ENCODE measurements around the gene NAA11.

Gene NAA11

GRCh38 chr4:79325864-79326328, at the start of gene NAA11:
TSS of gene NAA11 (minus strand) at chr4:79326061. CDS start at chr4:79325877, 184 bp downstream.
- no peak within 1 kb of the TSS for H3K4me3 Mint-ChIP-seq
- no peaks in the 10 kb centered on the region for H3K36me3 Mint-ChIP-seq
- ATAC-seq (ENCODE audit: low read depth) (no peak), DNase-seq (ENCODE audit: low spot score in 2 of 2) (no peak)
- H3K4me1 Mint-ChIP-seq = no peaks in the 10 kb centered on the region
- H3K27ac Mint-ChIP-seq = no peak within 1 kb of the TSS
- H3K27me3 Mint-ChIP-seq = peaks cover 1% of the 10 kb centered on the region
- H3K9me3 Mint-ChIP-seq = peaks cover 2% of the 10 kb centered on the region

DNA sequence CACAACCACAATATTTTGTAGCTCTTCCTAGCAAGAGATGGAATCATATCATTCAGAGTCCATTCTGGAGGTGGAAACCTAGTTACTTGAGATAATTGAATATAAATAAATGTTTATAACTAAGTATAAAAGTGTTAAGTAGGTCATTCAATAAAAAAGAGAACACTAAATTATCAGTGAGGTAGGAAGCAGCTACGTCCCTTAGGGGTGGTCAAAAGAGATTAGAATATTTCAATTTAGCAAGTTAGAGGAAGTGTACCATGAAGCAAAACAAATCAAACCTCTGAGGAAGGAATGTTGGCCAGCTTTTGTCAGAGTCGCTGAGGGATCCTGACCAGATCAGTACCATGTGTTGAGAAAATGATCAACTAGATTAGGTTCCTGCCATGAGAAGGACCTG, 44.2 kb upstream of the NAA11 start:
- DNase-seq (ENCODE audit: low spot score in 2 of 2) (no peak), ATAC-seq (ENCODE audit: low read depth) (no peak)
- Mint-ChIP-seq H3K4me3 (no peak overlapping the region), H3K4me1 (no peaks in the 10 kb centered on the region), H3K9me3 (peaks cover 1% of the 10 kb centered on the region), H3K27ac (no peak overlapping the region), H3K36me3 (no peaks in the 10 kb centered on the region), H3K27me3 (no peaks in the 10 kb centered on the region)

DNA sequence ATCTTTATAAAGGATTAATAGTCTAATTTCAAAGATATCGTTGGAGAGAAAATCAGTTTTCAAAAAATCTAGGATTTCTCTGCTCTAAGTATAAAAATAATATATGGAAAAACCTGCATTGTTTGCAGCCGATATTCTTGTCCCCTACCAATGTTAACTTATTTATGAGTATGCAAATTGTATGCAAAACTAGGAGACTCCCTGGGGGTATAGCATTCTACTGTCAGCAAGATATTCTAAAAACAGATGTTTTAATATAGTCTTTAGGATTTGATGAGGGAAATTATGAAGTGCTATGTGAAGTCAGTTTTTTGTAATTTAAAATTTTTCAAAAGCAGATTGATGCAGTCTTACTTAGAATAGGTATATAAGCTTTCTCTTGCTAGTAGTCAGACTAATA, 41.2 kb upstream of the NAA11 start:
- Mint-ChIP-seq H3K36me3 (no peaks in the 10 kb centered on the region), H3K4me1 (no peaks in the 10 kb centered on the region), H3K27ac (no peak overlapping the region), H3K4me3 (no peak overlapping the region), H3K27me3 (no peaks in the 10 kb centered on the region), H3K9me3 (peaks cover 1% of the 10 kb centered on the region)
- DNase-seq (ENCODE audit: low spot score in 2 of 2) (no peak), ATAC-seq (ENCODE audit: low read depth) (no peak)

DNA sequence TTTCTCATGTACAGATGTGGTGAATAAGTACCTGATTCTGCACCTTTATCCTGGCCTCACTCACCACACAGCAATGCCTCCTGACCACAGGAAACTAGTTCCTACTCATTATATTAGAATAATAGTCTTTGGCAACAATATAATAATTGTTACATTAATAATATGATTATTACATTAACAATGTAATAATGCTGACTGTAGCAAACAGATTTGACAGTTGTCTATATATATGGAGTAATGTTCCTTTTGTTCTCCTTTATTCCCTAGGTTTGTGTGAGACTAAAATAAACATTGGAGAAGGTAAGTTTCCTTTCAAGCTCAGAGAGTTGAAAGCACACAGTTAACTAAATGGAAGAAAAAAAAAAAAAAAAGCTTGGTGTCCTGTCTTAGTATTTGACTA, 40.6 kb upstream of the NAA11 start:
- H3K9me3 Mint-ChIP-seq = peaks cover 1% of the 10 kb centered on the region
- DNase-seq (ENCODE audit: low spot score in 2 of 2) (no peak), ATAC-seq (ENCODE audit: low read depth) (no peak)
- no peak overlapping the region for H3K4me3 Mint-ChIP-seq
- H3K27me3 Mint-ChIP-seq = no peaks in the 10 kb centered on the region
- no peaks in the 10 kb centered on the region for H3K4me1 Mint-ChIP-seq
- H3K27ac Mint-ChIP-seq = no peak overlapping the region
- H3K36me3 Mint-ChIP-seq = no peaks in the 10 kb centered on the region

- ATAC-seq (ENCODE audit: low read depth) (no peak), DNase-seq (ENCODE audit: low spot score in 2 of 2) (no peak)
- no peaks in the 10 kb centered on the region for H3K36me3 Mint-ChIP-seq
- H3K27ac Mint-ChIP-seq = no peak overlapping the region
- no peak overlapping the region for H3K4me3 Mint-ChIP-seq
- H3K27me3 Mint-ChIP-seq = no peaks in the 10 kb centered on the region
- H3K9me3 Mint-ChIP-seq = no peaks in the 10 kb centered on the region
- H3K4me1 Mint-ChIP-seq = no peaks in the 10 kb centered on the region
These were observed 38.2 kb upstream of the NAA11 start for GRCh38 chr4:79364061-79364460.

GRCh38 chr4:79362626-79363025, 36.8 kb upstream of the NAA11 start:
- Mint-ChIP-seq H3K27ac (no peak overlapping the region), H3K4me3 (no peak overlapping the region), H3K27me3 (no peaks in the 10 kb centered on the region), H3K4me1 (no peaks in the 10 kb centered on the region), H3K9me3 (no peaks in the 10 kb centered on the region), H3K36me3 (no peaks in the 10 kb centered on the region)
- ATAC-seq (ENCODE audit: low read depth) (no peak), DNase-seq (ENCODE audit: low spot score in 2 of 2) (no peak)

- Mint-ChIP-seq H3K27ac (no peak overlapping the region), H3K27me3 (no peaks in the 10 kb centered on the region), H3K9me3 (no peaks in the 10 kb centered on the region), H3K4me3 (no peak overlapping the region), H3K36me3 (no peaks in the 10 kb centered on the region), H3K4me1 (no peaks in the 10 kb centered on the region)
- DNase-seq (ENCODE audit: low spot score in 2 of 2) = no peak
- no peak for ATAC-seq (ENCODE audit: low read depth)
These were observed 34.1 kb upstream of the NAA11 start for GRCh38 chr4:79360006-79360405.

DNA sequence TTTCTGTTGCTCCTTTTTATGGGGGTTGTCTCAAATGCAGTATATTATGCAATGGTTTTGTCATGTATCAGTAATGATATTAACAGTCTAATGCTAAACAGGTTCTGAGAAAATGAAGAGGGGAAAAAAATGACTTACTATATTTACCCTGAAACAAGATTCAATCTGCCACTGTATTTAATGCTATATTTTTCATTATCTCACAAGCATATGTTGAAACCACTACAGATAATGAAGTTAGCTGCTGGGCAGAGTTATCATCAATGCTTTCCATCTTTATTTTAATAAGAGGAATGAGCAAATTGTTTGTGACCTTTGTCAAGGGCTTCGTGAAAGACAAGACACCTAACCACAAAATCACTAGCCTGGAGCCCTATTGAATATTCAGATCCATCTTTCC, 32.6 kb upstream of the NAA11 start:
- Mint-ChIP-seq H3K27ac (no peak overlapping the region), H3K27me3 (no peaks in the 10 kb centered on the region), H3K36me3 (no peaks in the 10 kb centered on the region), H3K9me3 (no peaks in the 10 kb centered on the region), H3K4me3 (no peak overlapping the region), H3K4me1 (no peaks in the 10 kb centered on the region)
- no peak for ATAC-seq (ENCODE audit: low read depth)
- no peak for DNase-seq (ENCODE audit: low spot score in 2 of 2)

- ATAC-seq (ENCODE audit: low read depth) = no peak
- Mint-ChIP-seq H3K27ac (no peak overlapping the region), H3K4me3 (no peak overlapping the region), H3K4me1 (no peaks in the 10 kb centered on the region), H3K27me3 (no peaks in the 10 kb centered on the region), H3K36me3 (no peaks in the 10 kb centered on the region), H3K9me3 (no peaks in the 10 kb centered on the region)
- no peak for DNase-seq (ENCODE audit: low spot score in 2 of 2)
These were observed 31.5 kb upstream of the NAA11 start for GRCh38 chr4:79357365-79357764.

DNA sequence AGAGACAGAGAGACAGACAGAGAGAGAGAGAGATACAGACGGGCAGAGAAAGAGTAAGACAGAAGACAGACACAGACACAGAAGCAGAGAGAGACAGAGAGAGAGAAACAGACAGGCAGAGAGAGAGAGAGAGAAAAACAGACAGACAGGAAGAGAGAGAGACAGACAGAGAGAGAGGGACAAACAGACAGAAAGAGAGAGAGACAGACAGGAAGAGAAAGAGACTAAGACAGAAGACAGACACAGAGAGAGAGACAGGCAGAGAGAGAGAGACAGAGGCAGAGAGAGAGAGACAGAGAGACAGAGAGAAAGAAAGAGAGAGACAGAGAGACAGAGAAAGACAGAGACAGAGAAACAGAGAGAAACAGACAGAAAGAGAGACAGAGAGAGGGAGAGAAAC, 27.2 kb upstream of the NAA11 start:
- Mint-ChIP-seq H3K4me1 (no peaks in the 10 kb centered on the region), H3K9me3 (peaks cover 4% of the 10 kb centered on the region), H3K4me3 (no peak overlapping the region), H3K27me3 (no peaks in the 10 kb centered on the region), H3K36me3 (no peaks in the 10 kb centered on the region), H3K27ac (no peak overlapping the region)
- ATAC-seq (ENCODE audit: low read depth) = no peak
- DNase-seq (ENCODE audit: low spot score in 2 of 2) = no peak

- Mint-ChIP-seq H3K27me3 (no peaks in the 10 kb centered on the region), H3K4me1 (no peaks in the 10 kb centered on the region), H3K4me3 (no peak overlapping the region), H3K9me3 (peaks cover 7% of the 10 kb centered on the region), H3K27ac (no peak overlapping the region), H3K36me3 (no peaks in the 10 kb centered on the region)
- DNase-seq (ENCODE audit: low spot score in 2 of 2) = no peak
- ATAC-seq (ENCODE audit: low read depth) = no peak
These were observed 22.5 kb upstream of the NAA11 start for GRCh38 chr4:79348405-79348804.

GRCh38 chr4:79341893-79342653, 16.2 kb upstream of the NAA11 start:
- Mint-ChIP-seq H3K9me3 (peaks cover 16% of the 10 kb centered on the region), H3K36me3 (peaks cover 2% of the 10 kb centered on the region), H3K27ac (no peak overlapping the region), H3K4me1 (no peaks in the 10 kb centered on the region), H3K4me3 (no peak overlapping the region), H3K27me3 (peaks cover 2% of the 10 kb centered on the region)
- no peak for ATAC-seq (ENCODE audit: low read depth)
- no peak for DNase-seq (ENCODE audit: low spot score in 2 of 2)

DNA sequence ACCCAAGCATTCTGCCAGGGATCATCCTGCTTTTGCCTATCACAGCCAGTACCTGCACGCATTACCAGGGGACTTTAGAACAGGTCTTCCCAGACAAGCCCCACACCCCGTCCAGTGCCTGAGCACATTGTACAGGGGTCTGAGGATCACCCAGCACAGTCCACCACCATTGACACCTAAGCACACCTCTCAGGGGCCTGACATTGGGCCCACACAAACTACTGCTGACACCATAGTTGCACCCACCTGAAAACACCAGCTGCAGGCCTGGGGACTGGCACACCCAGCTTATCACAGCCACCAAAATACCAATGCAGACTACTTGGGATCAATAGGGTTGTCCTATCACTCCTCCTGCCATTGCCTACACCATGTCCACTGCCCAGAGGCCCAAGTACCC, 14.7 kb upstream of the NAA11 start:
- DNase-seq (ENCODE audit: low spot score in 2 of 2) = no peak
- Mint-ChIP-seq H3K4me1 (no peaks in the 10 kb centered on the region), H3K27me3 (peaks cover 2% of the 10 kb centered on the region), H3K36me3 (peaks cover 2% of the 10 kb centered on the region), H3K9me3 (peaks cover 16% of the 10 kb centered on the region), H3K4me3 (no peak overlapping the region), H3K27ac (no peak overlapping the region)
- no peak for ATAC-seq (ENCODE audit: low read depth)

GRCh38 chr4:79338148-79338547, 12.3 kb upstream of the NAA11 start:
- ATAC-seq (ENCODE audit: low read depth) (no peak), DNase-seq (ENCODE audit: low spot score in 2 of 2) (no peak)
- Mint-ChIP-seq H3K36me3 (peaks cover 2% of the 10 kb centered on the region), H3K27ac (no peak overlapping the region), H3K4me3 (no peak overlapping the region), H3K4me1 (no peaks in the 10 kb centered on the region), H3K27me3 (peaks cover 2% of the 10 kb centered on the region), H3K9me3 (peaks cover 13% of the 10 kb centered on the region)

DNA sequence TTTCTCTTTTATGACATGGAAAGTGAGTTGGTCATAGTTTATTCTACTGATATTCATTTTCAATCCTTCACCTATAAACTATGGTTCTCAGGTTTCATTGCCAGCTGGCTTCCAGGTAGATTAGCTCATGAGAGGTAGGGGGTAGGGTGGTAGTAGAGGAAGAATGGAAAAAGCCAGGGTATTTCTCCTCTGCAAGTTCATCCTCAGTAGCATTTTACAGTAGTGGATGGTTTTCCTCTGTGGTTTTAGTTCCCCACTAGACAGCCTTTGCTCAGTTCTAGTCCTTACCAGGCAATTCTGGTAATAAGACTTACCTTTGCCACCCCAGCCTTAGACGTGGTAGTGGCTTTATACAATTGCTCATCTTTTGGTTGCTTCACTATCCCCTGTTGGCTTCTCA, 8.9 kb upstream of the NAA11 start:
- H3K27ac Mint-ChIP-seq = no peak overlapping the region
- no peak for ATAC-seq (ENCODE audit: low read depth)
- peaks cover 1% of the 10 kb centered on the region for H3K27me3 Mint-ChIP-seq
- no peak overlapping the region for H3K4me3 Mint-ChIP-seq
- H3K4me1 Mint-ChIP-seq = no peaks in the 10 kb centered on the region
- no peak for DNase-seq (ENCODE audit: low spot score in 2 of 2)
- no peaks in the 10 kb centered on the region for H3K9me3 Mint-ChIP-seq
- H3K36me3 Mint-ChIP-seq = no peaks in the 10 kb centered on the region
